Muscle layer of colon (tissue), 2 donors: ENCODE results near the gene PBXIP1.
"Not testable (repeated sequence)": the region's sequence is repeated elsewhere in the genome, so short reads cannot be mapped to it uniquely, and the experiment has no call there.

Experiments used
- H3K27ac ChIP-seq: one replicate; pipeline ENCODE4 v1.7.0; 2013; ENCODE audit warnings: low read depth, mild to moderate bottlenecking, low read length, moderate library complexity
- H3K27me3 ChIP-seq, 2 donors: one replicate each; pipeline ENCODE4 v1.7.0; 2013; ENCODE audit warnings: low read length in 2 of 2, mild to moderate bottlenecking in 2 of 2; ENCODE audit not compliant: insufficient read depth in 2 of 2, control insufficient read depth in 1 of 2
- H3K36me3 ChIP-seq: one replicate; pipeline ENCODE4 v1.7.0; 2013; ENCODE audit warnings: mild to moderate bottlenecking, low read length; ENCODE audit not compliant: insufficient read depth
- H3K4me1 ChIP-seq: one replicate; pipeline ENCODE4 v1.7.0; 2013; ENCODE audit warnings: mild to moderate bottlenecking, low read length; ENCODE audit not compliant: insufficient read depth
- H3K4me3 ChIP-seq, 2 donors: one replicate each; pipeline ENCODE4 v1.7.0; 2013; ENCODE audit warnings: low read length in 2 of 2, low read depth in 1 of 2, mild to moderate bottlenecking in 1 of 2, moderate library complexity in 1 of 2
- H3K9ac ChIP-seq: one replicate; pipeline ENCODE4 v1.7.0; 2013; ENCODE audit warnings: low read length
- H3K9me3 ChIP-seq: one replicate; pipeline ENCODE4 v1.7.0; 2013; ENCODE audit warnings: mild to moderate bottlenecking, low read length
- donor health status: abdominal sarcoma.
- donor health status: Adenocarcinoma of cecum.

Gene PBXIP1

DNA sequence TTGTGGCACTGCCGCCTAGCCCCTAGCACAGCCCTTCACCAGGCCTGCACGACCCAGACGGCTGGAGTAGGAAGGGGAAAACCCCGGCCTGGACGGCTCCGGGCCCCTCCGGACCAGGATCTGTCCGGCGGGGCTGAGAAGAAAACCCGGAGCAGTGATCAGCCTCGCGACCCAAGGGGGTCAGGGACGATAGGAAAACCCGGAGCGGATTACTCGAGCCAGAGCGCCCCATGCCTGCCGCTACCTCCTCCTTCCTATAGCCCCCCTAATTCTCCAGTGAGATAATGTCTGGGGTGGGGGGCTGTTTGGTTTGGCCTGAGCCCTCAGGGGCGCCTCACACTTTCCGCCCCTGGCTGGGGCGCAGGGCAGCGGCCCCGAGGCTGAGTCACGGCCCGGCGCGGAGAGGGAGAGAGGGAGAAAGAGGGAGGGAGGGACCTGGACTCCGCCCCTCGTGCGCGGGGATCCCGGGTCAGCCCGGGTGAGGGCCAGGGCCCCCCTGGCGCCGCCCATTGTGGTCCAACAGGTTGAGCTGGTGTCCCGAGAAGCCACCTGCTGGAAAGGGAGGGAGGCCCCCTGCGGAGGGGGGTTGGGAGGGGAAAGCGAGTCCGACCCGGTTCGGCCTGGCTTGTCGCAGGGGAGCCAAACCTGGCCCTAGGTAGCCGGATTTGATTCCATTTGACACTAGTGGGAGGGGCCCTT lies 45.0 kb upstream of the PBXIP1 start:
- peak overlapping the region; percentile 96 for H3K9ac ChIP-seq
- H3K4me3 ChIP-seq = peak overlapping the region; percentile 86 to 97
- peaks cover 26% of the 10 kb centered on the region for H3K4me1 ChIP-seq
- no peaks in the 10 kb centered on the region for H3K9me3 ChIP-seq
- no peaks in the 10 kb centered on the region for H3K36me3 ChIP-seq
- H3K27me3 ChIP-seq = no peaks in the 10 kb centered on the region
- H3K27ac ChIP-seq = peak overlapping the region; percentile 98

DNA sequence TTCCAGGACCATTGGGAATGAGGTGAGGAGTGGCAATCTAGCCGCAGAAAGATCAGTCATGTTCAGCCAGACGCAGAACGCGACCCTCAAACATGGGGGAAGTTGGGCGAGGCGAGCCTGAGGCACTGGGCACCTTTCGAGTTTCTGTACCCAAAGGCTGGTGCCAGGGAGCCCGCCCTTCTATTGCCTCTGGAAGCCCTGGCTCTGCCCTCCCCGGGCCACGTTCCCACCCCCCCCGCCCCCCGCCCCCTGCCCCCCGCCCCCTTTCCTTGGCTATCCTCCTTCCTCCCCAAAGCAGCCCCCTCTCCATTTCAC lies 44.5 kb upstream of the PBXIP1 start:
- Histone ChIP-seq H3K27ac (peak overlapping the region; percentile 98), H3K27me3 (no peaks in the 10 kb centered on the region), H3K9ac (peak overlapping the region; percentile 96), H3K4me3 (peak overlapping the region; percentile 52 to 75), H3K4me1 (peaks cover 21% of the 10 kb centered on the region), H3K9me3 (no peaks in the 10 kb centered on the region), H3K36me3 (no peaks in the 10 kb centered on the region)

DNA sequence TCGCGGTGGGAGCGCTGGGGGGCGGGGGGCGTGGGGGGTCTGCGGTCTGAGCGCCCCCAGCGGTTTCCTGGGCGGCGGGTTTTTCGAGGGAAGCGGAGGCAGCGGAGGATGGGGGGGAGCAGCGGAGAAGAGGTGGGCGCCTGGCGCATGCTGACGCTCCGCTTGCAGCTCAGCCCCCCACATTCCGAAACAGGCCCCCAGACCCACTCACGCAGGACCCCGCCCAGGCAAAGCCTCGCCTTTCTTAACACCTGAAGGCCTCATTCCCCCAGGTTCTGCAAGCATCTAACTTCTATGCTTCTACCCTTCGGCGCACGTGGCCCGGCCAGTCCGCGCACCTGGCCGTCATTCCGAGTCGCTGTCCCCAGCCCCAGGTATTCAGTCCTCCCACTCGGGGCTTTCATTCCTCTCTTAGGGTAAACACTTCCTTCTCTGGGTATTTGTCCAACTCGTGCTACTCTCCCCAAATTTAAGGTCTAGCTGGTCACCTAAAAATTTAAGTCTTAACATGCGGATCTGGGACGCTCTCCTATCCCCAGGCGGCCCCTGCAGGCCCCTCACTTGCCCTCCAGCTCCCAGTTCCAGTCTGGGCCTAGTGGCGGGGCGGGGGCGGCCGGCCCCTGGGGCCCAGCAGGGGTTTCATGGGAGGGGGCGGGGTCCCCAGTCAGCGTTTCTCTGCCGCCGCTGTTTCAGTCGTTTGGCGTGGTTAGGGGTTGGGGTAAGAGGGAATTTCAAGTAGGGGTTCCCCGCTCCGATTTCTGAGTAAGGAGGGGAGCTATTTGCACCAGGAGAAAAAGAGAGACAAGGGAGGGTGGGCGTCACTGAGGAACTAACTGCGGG lies 43.9 kb upstream of the PBXIP1 start:
- no peaks in the 10 kb centered on the region for H3K36me3 ChIP-seq
- H3K9me3 ChIP-seq = no peaks in the 10 kb centered on the region
- peaks cover 15% of the 10 kb centered on the region for H3K4me1 ChIP-seq
- no peaks in the 10 kb centered on the region for H3K27me3 ChIP-seq
- H3K9ac ChIP-seq = peak overlapping the region; percentile 94
- peak overlapping the region; percentile 95 for H3K27ac ChIP-seq
- H3K4me3 ChIP-seq = peak overlapping the region; percentile 52 to 75

DNA sequence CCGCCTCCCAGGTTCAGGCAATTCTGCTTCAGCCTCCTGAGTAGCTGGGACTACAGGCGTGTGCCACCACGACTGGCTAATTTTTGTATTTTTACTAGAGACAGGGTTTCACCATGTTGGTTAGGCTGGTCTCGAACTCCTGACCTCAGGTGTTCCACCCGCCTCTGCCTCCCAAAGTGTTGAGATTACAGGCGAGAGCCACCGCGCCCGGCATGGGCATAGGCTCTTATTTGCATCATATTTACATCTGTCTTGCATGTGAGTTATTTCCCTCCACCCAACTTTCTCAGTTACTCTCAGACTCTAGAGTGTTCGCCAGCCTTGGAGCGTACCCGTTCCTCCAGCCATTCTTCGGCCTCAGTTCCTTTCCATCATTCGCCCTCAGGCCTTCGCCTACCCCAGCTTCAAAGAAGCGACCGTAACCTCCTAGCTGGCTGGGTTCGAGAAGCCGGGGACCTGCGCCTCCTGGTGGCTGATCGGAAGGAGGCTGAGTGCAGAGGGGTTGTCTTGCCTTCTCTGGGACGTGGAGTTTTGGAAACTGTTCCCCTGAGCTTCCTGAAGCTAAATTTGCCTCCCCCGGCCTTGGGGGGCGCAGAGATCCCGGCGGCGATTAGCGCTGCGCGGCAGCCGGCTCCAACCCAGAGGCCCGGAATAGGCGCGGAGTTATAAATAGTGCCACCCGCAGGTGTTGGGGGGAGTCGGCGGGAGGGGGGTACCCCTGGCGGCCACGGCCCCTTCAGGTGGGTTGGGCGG lies 43.1 kb upstream of the PBXIP1 start:
- H3K27me3 ChIP-seq = no peaks in the 10 kb centered on the region
- H3K27ac ChIP-seq = peak overlapping the region; percentile 95
- peaks cover 7% of the 10 kb centered on the region for H3K4me1 ChIP-seq
- peak overlapping the region; percentile 52 to 75 for H3K4me3 ChIP-seq
- no peaks in the 10 kb centered on the region for H3K9me3 ChIP-seq
- H3K9ac ChIP-seq = no peak overlapping the region
- no peaks in the 10 kb centered on the region for H3K36me3 ChIP-seq

DNA sequence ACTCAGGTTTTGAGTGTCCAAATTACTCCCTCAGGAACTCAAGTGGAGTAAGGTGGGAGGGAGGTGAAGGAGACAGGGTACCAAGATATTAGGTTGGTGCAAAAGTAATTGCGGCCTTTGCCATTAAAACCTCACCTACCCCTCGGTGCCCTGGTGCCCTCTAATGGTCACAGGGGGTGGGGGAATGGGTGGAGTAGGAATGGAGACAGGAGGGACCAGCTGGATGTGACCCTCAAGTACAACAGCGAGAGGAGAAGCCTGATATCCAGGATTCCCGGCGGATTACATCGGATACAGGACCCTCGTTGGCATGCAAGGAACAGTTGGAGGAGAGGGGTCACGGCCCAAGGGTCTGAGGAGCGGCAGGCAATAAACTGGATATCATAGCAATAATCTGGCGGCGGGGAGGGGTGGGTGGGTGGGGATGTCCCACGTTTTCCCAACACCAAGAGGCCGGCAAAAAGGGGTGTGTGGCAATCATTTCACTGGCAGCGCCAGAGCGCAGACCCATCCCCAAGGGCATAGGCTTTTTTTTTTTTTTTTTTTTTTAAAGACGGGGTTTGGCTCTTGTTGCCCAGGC lies 42.4 kb upstream of the PBXIP1 start:
- no peak overlapping the region for H3K4me3 ChIP-seq
- no peak overlapping the region for H3K27ac ChIP-seq
- H3K9me3 ChIP-seq = no peaks in the 10 kb centered on the region
- H3K36me3 ChIP-seq = no peaks in the 10 kb centered on the region
- H3K27me3 ChIP-seq = no peaks in the 10 kb centered on the region
- H3K9ac ChIP-seq = no peak overlapping the region
- peaks cover 6% of the 10 kb centered on the region for H3K4me1 ChIP-seq

DNA sequence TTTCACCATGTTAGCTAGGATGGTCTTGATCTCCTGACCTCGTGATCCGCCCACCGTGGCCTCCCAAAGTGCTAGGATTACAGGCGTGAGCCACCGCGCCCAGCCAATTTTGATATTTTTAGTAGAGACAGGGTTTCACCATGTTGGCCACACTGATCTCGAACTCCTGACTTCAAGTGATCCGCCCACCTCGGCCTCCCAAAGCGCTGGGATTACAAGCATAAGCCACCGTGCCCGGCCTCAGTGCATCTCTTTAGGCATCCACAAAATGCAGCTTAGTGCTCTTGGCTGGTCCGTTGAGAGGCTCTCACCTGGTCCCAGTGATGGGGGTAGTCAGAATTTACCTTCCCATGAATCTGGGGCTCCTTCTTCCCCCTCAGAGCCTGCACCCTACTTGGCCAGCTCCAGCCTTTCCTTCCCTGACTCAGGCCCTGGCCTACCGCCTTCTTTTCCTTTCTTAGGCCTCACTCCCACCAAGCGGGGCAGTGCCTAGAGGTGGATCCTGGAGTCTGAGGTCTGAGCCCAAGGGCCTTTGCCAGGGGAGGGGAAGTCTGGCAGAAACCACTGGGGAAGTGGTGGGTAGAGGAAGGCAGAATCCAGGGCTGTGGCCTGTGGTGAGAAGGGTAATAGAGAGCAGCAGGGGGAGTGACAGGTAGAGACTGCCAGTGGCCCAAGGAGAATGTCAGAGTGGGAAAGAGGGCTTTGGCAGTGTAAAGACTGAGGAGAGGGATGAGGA lies 41.2 kb upstream of the PBXIP1 start:
- H3K27me3 ChIP-seq = no peaks in the 10 kb centered on the region
- no peak overlapping the region for H3K27ac ChIP-seq
- H3K4me1 ChIP-seq = peaks cover 6% of the 10 kb centered on the region
- no peak overlapping the region for H3K9ac ChIP-seq
- no peaks in the 10 kb centered on the region for H3K36me3 ChIP-seq
- H3K9me3 ChIP-seq = no peaks in the 10 kb centered on the region
- no peak overlapping the region for H3K4me3 ChIP-seq

DNA sequence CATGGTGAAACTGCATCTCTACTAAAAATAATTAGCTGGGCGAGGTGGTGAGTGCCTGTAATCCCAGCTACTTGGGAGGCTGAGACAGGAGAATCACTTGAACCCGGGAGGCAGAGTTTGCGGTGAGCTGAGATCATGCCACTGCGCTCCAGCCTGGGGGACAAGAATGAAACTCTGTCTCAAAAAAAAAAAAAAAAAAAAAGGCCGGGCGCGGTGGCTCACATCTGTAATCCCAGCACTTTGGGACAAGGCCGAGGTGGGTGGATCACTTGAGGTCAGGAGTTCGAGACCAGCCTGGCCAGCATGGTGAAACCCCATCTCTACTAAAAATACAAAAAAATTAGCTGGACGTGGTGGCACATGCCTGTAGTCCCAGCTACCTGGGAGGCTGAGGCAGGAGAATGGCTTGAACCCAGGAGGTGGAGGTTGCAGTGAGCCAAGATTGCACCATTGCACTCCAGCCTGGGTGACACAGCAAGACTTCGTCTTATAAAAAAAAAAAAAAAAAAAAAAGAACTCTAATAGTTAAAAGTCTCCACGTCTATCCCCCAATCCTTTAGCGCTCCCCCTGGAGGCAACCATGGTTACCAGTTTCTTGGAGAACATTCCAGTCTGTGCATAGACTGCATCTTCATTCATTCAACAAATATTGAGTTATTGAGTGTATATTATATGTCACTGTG lies 39.5 kb upstream of the PBXIP1 start:
- not testable (repeated sequence) for H3K9me3 ChIP-seq, H3K27me3 ChIP-seq, H3K27ac ChIP-seq, H3K4me1 ChIP-seq, H3K9ac ChIP-seq, H3K36me3 ChIP-seq, H3K4me3 ChIP-seq

- Histone ChIP-seq H3K4me1 (peaks cover under 1% of the 10 kb centered on the region), H3K9me3 (no peaks in the 10 kb centered on the region), H3K27ac (no peak overlapping the region), H3K36me3 (peaks cover 9% of the 10 kb centered on the region), H3K4me3 (no peak overlapping the region), H3K27me3 (no peaks in the 10 kb centered on the region), H3K9ac (no peak overlapping the region)
Measured at GRCh38 chr1:154994591-154994990, 38.7 kb upstream of the PBXIP1 start.

DNA sequence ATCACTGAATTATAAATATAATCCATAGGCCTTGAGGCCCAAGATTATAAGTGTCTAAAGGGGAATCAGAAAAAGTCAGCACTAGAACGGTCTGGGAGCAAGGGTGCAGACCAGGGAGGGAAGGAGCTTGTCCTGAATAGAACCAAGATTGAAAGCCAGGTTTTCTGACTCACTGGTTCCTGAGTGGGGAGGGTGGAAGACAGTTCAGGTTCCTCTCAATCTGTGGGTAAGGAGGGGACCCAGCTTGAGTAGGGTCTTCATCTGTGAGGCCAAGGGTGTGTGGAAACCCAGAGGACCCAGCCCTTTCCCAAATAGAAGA lies 38.3 kb upstream of the PBXIP1 start:
- Histone ChIP-seq H3K36me3 (peaks cover 13% of the 10 kb centered on the region), H3K9ac (no peak overlapping the region), H3K4me3 (no peak overlapping the region), H3K27me3 (no peaks in the 10 kb centered on the region), H3K27ac (no peak overlapping the region), H3K9me3 (no peaks in the 10 kb centered on the region), H3K4me1 (no peaks in the 10 kb centered on the region)

DNA sequence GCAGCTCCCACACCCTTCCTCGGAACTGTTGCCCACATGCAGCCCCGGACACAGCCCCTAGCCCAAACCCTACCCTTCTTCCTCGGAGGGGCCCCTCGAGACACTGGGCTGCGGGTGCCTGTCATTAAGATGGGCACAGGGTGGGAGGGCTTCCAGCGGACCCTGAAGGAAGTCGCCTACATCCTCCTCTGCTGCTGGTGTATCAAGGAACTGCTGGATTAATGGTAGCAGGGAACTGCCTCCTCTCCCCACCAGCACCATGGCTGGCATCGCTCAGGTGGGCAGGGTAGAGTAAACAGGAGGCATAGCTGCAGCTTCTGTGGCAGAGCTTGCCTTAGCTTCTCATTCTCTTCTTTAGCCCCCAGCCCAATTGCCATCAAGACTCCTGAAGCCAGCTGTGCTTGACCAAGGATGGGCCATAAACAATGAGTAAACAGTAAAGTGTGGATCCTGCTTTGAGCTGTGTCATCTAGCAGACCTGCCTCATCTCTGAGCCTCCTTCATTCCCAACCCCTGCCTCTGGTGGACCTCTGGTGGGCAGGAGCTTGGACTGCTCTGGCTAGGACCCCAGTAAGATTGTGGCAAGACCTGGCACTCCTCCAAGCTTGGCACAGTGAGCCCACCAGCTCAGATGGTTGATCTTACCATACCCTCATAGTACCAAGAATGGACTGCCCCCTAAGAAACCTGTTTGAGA lies 37.8 kb upstream of the PBXIP1 start, which contains the start of gene LENEP:
TSS of gene LENEP (plus strand) at position 15 of the 697 bp plus-strand sequence. CDS start at position 37, 22 bp downstream.
- H3K27me3 ChIP-seq = no peaks in the 10 kb centered on the region
- H3K27ac ChIP-seq = no peak within 1 kb of the TSS
- H3K4me3 ChIP-seq = no peak within 1 kb of the TSS
- H3K9ac ChIP-seq = no peak within 1 kb of the TSS
- H3K36me3 ChIP-seq = peaks cover 18% of the 10 kb centered on the region
- no peaks in the 10 kb centered on the region for H3K9me3 ChIP-seq
- no peaks in the 10 kb centered on the region for H3K4me1 ChIP-seq
